ENCODE data around the gene ERCC6L.

DNA sequence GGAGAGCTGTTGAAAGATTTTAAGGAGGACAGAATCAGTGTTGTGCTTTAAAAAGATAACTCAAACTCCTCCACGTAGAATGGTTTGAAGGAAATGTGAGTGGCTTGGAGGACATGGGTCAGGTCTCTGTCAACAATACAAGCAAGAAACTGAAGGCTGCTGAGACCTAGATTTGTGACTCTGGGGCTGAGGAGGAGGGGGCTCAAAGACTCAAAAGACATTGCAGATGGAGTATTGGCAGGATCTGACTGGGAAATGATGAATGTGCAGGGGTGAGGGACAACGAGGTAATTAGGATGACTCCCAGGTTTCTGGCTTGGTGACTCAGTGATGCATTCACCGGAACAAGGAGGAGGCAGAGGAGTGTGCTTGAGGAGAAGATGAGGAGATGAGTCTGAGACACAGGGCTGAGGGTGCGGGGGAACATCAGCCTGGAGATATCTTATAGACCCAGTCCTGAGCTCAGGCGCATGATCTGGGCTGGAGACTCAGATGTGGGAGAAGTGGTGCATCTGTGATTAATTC, 41.6 kb upstream of the ERCC6L start:
- TF ChIP-seq POLR2A (IDR thresholded peaks at IDR 0.05; ENCODE audit: low read depth, low read length) (no peak), POLR2AphosphoS5 (IDR thresholded peaks at IDR 0.05; ENCODE audit: low read depth, low read length) (no peak), TAF1 (IDR thresholded peaks at IDR 0.05; ENCODE audit: low read depth, low read length) (no peak), SPI1 (IDR thresholded peaks at IDR 0.05; ENCODE audit: low read depth, low read length) (no peak)

Measured in GM12891 (cell line).